H1 (cell line): ENCODE data around the gene LTO1. TPM values are rescaled to one million over a fixed set of nuclear protein-coding genes. Genes with fewer than 3 reads are reported as not detected.

ENCODE experiments used
- CTCF ChIA-PET: fragments of 300-600 bp; sonication (Branson Sonifier 250); formaldehyde crosslinking; loops from one replicate; lab custom pipeline; 2021; ENCODE audit not compliant: partially characterized antibody; lab: Charles Lee
- POLR2A ChIA-PET: fragments of 300-600 bp; sonication (Branson Sonifier 250); formaldehyde crosslinking; loops from one replicate; lab custom pipeline; 2021; ENCODE audit warnings: inconsistent platforms; ENCODE audit not compliant: partially characterized antibody; lab: Charles Lee
- DNase-seq, 2 experiments: peaks; one replicate each; pipeline versions ENCODE4 v3.0.0 to v3.0.0-alpha.2; 2010 to 2022; ENCODE audit warnings: low spot score in 2 of 2, low read depth in 1 of 2, mixed read lengths in 1 of 2
- FAIRE-seq: peaks from 2 replicates; lab custom pipeline; 2011; peaks lifted over from hg19 to GRCh38; lab: Jason Lieb, UNC
- H2AFZ ChIP-seq: 2 replicates; pipeline ENCODE4 v1.8.1; 2012; ENCODE audit warnings: low read length, inconsistent platforms
- H2AK5ac ChIP-seq: 2 replicates; pipeline ENCODE4 v1.6.1; 2013; ENCODE audit warnings: low read depth, low read length
- H2BK120ac ChIP-seq: replicated peaks from 2 replicates; pipeline ENCODE3; 2013; ENCODE audit warnings: low read depth, low read length, inconsistent platforms
- H2BK12ac ChIP-seq: 2 replicates; pipeline ENCODE4 v1.6.1; 2013; ENCODE audit warnings: low read depth, low read length
- H2BK15ac ChIP-seq: 2 replicates; pipeline ENCODE4 v1.6.1; 2013; ENCODE audit warnings: low read length
- H2BK20ac ChIP-seq: 2 replicates; pipeline ENCODE4 v1.6.1; 2013; ENCODE audit warnings: low read length
- H2BK5ac ChIP-seq: 2 replicates; pipeline ENCODE4 v1.6.1; 2013; ENCODE audit warnings: low read depth, low read length
- H3K14ac ChIP-seq: 2 replicates; pipeline ENCODE4 v1.6.1; 2013; ENCODE audit warnings: inconsistent platforms; ENCODE audit not compliant: insufficient read length
- H3K18ac ChIP-seq: 2 replicates; pipeline ENCODE4 v1.6.1; 2013; ENCODE audit warnings: low read length; ENCODE audit errors: extremely low read depth
- H3K23ac ChIP-seq: 2 replicates; pipeline ENCODE4 v1.6.1; 2013; ENCODE audit warnings: inconsistent platforms; ENCODE audit not compliant: insufficient read length
- H3K23me2 ChIP-seq: 2 replicates; pipeline ENCODE4 v1.6.1; 2013; ENCODE audit warnings: low read depth, low read length
- H3K27ac ChIP-seq: 2 replicates; pipeline ENCODE4 v1.6.1; 2011; ENCODE audit warnings: low read depth, low read length, inconsistent platforms
- H3K27me3 ChIP-seq, 4 experiments: replicated peaks in 1 of 4; 1 replicate in 1 of 4; 2 replicates in 3 of 4; pipeline versions ENCODE4 v1.6.1 to v1.8.1; 2011 to 2013; ENCODE audit warnings: low read length in 3 of 4, mild to moderate bottlenecking in 3 of 4, inconsistent platforms in 2 of 4, mixed read lengths in 2 of 4, moderate library complexity in 1 of 4; ENCODE audit not compliant: control insufficient read depth in 3 of 4, insufficient read depth in 3 of 4; ENCODE audit errors: extremely low read depth in 1 of 4
- H3K36me3 ChIP-seq, 4 experiments: 2 replicates each; pipeline versions ENCODE4 v1.6.1 to v1.8.1; 2011 to 2013; ENCODE audit warnings: mild to moderate bottlenecking in 4 of 4, low read length in 3 of 4, moderate library complexity in 2 of 4, control low read depth in 1 of 4, inconsistent platforms in 1 of 4; ENCODE audit not compliant: insufficient read depth in 4 of 4, control insufficient read depth in 2 of 4
- H3K4ac ChIP-seq: replicated peaks from 2 replicates; pipeline ENCODE3; 2013; ENCODE audit warnings: low read length, low read depth, mixed read lengths, inconsistent platforms; ENCODE audit not compliant: insufficient read length
- H3K4me1 ChIP-seq, 4 experiments: replicated peaks in 1 of 4; 1 replicate in 1 of 4; 2 replicates in 3 of 4; pipeline versions ENCODE4 v1.6.1 to v1.8.1; 2011 to 2013; ENCODE audit warnings: low read length in 3 of 4, inconsistent platforms in 2 of 4, mixed read lengths in 1 of 4; ENCODE audit not compliant: insufficient read depth in 4 of 4, control insufficient read depth in 3 of 4
- H3K4me2 ChIP-seq, 2 experiments: 2 replicates each; pipeline versions ENCODE4 v1.6.1 to v1.8.1; 2011 to 2013; ENCODE audit warnings: low read depth in 2 of 2, low read length in 2 of 2, control low read depth in 1 of 2, inconsistent platforms in 1 of 2, mild to moderate bottlenecking in 1 of 2; ENCODE audit not compliant: insufficient read depth in 1 of 2
- H3K4me3 ChIP-seq, 4 experiments: fragments of 200-600, 300-600 bp in 1 of 4; sonication (generic), shearing (Covaris generic), sonication (Bioruptor Twin) in 1 of 4; 2 replicates each; pipeline versions ENCODE4 v1.5.1 to v1.8.1; 2011 to 2016; ENCODE audit warnings: low read length in 4 of 4, low read depth in 3 of 4, control low read depth in 2 of 4, inconsistent platforms in 2 of 4, mild to moderate bottlenecking in 2 of 4, mixed read lengths in 1 of 4, moderate library complexity in 1 of 4; ENCODE audit not compliant: insufficient read depth in 2 of 4; ENCODE audit errors: extremely low read depth in 1 of 4
- H3K56ac ChIP-seq: replicated peaks from 2 replicates; pipeline ENCODE3; 2013; ENCODE audit warnings: low read depth, mild to moderate bottlenecking, mixed read lengths, low read length, inconsistent platforms; ENCODE audit not compliant: insufficient read length
- H3K79me1 ChIP-seq: 2 replicates; pipeline ENCODE4 v1.6.1; 2013; ENCODE audit warnings: low read depth, low read length, control low read depth
- H3K79me2 ChIP-seq, 2 experiments: 2 replicates each; pipeline versions ENCODE4 v1.6.1 to v1.8.1; 2012 to 2013; ENCODE audit warnings: low read length in 2 of 2, mild to moderate bottlenecking in 2 of 2, inconsistent platforms in 1 of 2; ENCODE audit not compliant: insufficient read depth in 2 of 2, control insufficient read depth in 1 of 2
- H3K9ac ChIP-seq, 4 experiments: replicated peaks in 1 of 4; 1 replicate in 1 of 4; 2 replicates in 3 of 4; pipeline versions ENCODE4 v1.6.1 to v1.8.1; 2011 to 2013; ENCODE audit warnings: low read depth in 3 of 4, low read length in 3 of 4, control low read depth in 2 of 4, mild to moderate bottlenecking in 2 of 4, moderate library complexity in 2 of 4, inconsistent platforms in 1 of 4; ENCODE audit errors: extremely low read depth in 1 of 4
- H3K9me3 ChIP-seq, 2 experiments: 2 replicates each; pipeline versions ENCODE4 v1.6.1 to v1.8.1; 2012 to 2013; ENCODE audit warnings: mild to moderate bottlenecking in 2 of 2, moderate library complexity in 2 of 2, control low read depth in 1 of 2, inconsistent platforms in 1 of 2, low read depth in 1 of 2, low read length in 1 of 2, mixed read lengths in 1 of 2; ENCODE audit not compliant: insufficient read depth in 2 of 2
- H4K20me1 ChIP-seq, 2 experiments: replicated peaks in 1 of 2; 2 replicates each; pipeline versions ENCODE3 to v1.8.1; 2011 to 2013; ENCODE audit warnings: inconsistent platforms in 2 of 2, low read length in 2 of 2, mild to moderate bottlenecking in 1 of 2; ENCODE audit not compliant: insufficient read depth in 2 of 2, control insufficient read depth in 1 of 2
- H4K5ac ChIP-seq: 2 replicates; pipeline ENCODE4 v1.6.1; 2013; ENCODE audit warnings: low read length, low read depth, mixed read lengths, inconsistent platforms; ENCODE audit not compliant: insufficient read length
- H4K8ac ChIP-seq: 2 replicates; pipeline ENCODE4 v1.8.0; 2013; ENCODE audit warnings: mild to moderate bottlenecking, moderate library complexity, low read length, inconsistent platforms; ENCODE audit not compliant: insufficient read depth; ENCODE audit errors: extremely low read depth
- H4K91ac ChIP-seq: replicated peaks from 2 replicates; pipeline ENCODE3; 2013; ENCODE audit warnings: low read length, mixed read lengths, inconsistent platforms; ENCODE audit not compliant: insufficient read length
- POLR2AphosphoS5 ChIP-seq: IDR thresholded peaks from 2 replicates; pipeline ENCODE4 v1.6.1; 2011; ENCODE audit warnings: low read depth, low read length
- WGBS, 2 experiments: shearing (Covaris generic) in 1 of 2; methylation state at CpG; one replicate each; pipeline versions ENCODE4 v1.1.6 to v1.1.7; 2013 to 2015; ENCODE audit warnings: low lambda C conversion rate in 2 of 2, mixed read lengths in 2 of 2, inconsistent platforms in 1 of 2, low coverage in 1 of 2, missing lambda C conversion rate in 1 of 2; ENCODE audit not compliant: insufficient replicate concordance in 2 of 2, insufficient coverage in 1 of 2, insufficient read length in 1 of 2; ENCODE audit errors: extremely low coverage in 1 of 2, missing lambda C conversion rate in 1 of 2; 5-methylcytosine and 5-hydroxymethylcytosine counted together
- polyA plus RNA-seq, 7 experiments: library from polyadenylated mRNA; depleted of rRNA in 3 of 7; stranded (reverse) in 5 of 7; unstranded in 2 of 7; fragments of >200 nt in 5 of 7; fragments of 200-250 nt in 2 of 7; gene quantifications; 1 replicate in 5 of 7; 2 replicates in 1 of 7; 4 replicates in 1 of 7; pipeline versions ENCODE4 v1.2.1 to v1.2.3, GENCODE V29; 2011 to 2013; ENCODE audit warnings: missing spikeins in 2 of 7, mixed read lengths in 2 of 7
- total RNA-seq: library from RNA; stranded (reverse); fragmentation: NEBNext Ultra II Directional; extraction: Animal tissue kit (Norgen Biotek cat#: 25700); gene quantifications from 2 replicates; pipeline ENCODE4 v1.2.1, GENCODE V29; 2021

Gene LTO1
- total and polyA plus RNA-seq, 2 of the 8 experiments (the other 6 are each of a cell fraction or from before 2014, with no cell fraction given), result 15.4 to 21.3 TPM

GRCh38 chr11:69651834-69652620 is 23.1 kb downstream of the LTO1 start:
- peaks cover 2% of the 10 kb centered on the region for H3K79me1 ChIP-seq
- H3K79me2 ChIP-seq, result no peaks in the 10 kb centered on the region; a peak in 1 of 4 replicates
- H3K4me1 ChIP-seq, result peaks cover 0 to 3% (median 0%) of the 10 kb centered on the region in 4 experiments; a peak in 2 of 7 replicates
- H3K4me3 ChIP-seq, result no peak overlapping the region
- H4K91ac ChIP-seq, result no peak overlapping the region
- no peak overlapping the region for H2BK15ac ChIP-seq
- no peak overlapping the region for H4K8ac ChIP-seq
- H3K4me2 ChIP-seq, result no peak overlapping the region
- peaks cover 30 to 74% (median 52%) of the 10 kb centered on the region in 4 experiments for H3K36me3 ChIP-seq
- H3K4ac ChIP-seq, result no peak overlapping the region
- FAIRE-seq (no peak), DNase-seq (no peak)
- H3K18ac ChIP-seq, result no peak overlapping the region
- WGBS, 2 experiments, result 90% methylated on average over 15 of the region's 15 CpGs; no CpG with 5 or more reads in 1 of the 2 experiments
- no peaks in the 10 kb centered on the region; the same call in 1 of the 2 replicates for H3K23me2 ChIP-seq
- no peak overlapping the region for H2BK5ac ChIP-seq
- H3K27me3 ChIP-seq, result no peaks in the 10 kb centered on the region
- no peak overlapping the region for H2BK12ac ChIP-seq
- H4K5ac ChIP-seq, result no peak overlapping the region
- H3K9ac ChIP-seq, result no peak overlapping the region; a peak in 1 of 7 replicates
- H3K23ac ChIP-seq, result no peak overlapping the region
- no peak for TF ChIP-seq POLR2AphosphoS5
- CTCF ChIA-PET, result interaction anchor here (0.7 kb wide), 1 partner anchor 359 kb away, joined by 3 read pairs; no protein-coding TSS in a partner anchor
- no peak overlapping the region for H2BK20ac ChIP-seq
- H3K9me3 ChIP-seq, result no peaks in the 10 kb centered on the region
- H3K27ac ChIP-seq, result no peak overlapping the region
- no peak overlapping the region for H2AK5ac ChIP-seq
- H2BK120ac ChIP-seq, result no peak overlapping the region
- H2AFZ ChIP-seq, result no peak overlapping the region
- H4K20me1 ChIP-seq, result peaks cover 14 to 18% of the 10 kb centered on the region in 2 experiments
- H3K56ac ChIP-seq, result no peak overlapping the region
- no peak overlapping the region for H3K14ac ChIP-seq
- POLR2A ChIA-PET, result interaction anchor here (1.4 kb wide), 1 partner anchor 13 kb away, joined by 3 read pairs; no protein-coding TSS in a partner anchor
